Fibroblast of skin of abdomen (primary cell): Measurements from ENCODE around the gene GBP2.

ENCODE experiments used
- DNase-seq: peaks from one replicate; pipeline ENCODE4 v3.0.0-alpha.2; 2013

GBP2 gene

DNA sequence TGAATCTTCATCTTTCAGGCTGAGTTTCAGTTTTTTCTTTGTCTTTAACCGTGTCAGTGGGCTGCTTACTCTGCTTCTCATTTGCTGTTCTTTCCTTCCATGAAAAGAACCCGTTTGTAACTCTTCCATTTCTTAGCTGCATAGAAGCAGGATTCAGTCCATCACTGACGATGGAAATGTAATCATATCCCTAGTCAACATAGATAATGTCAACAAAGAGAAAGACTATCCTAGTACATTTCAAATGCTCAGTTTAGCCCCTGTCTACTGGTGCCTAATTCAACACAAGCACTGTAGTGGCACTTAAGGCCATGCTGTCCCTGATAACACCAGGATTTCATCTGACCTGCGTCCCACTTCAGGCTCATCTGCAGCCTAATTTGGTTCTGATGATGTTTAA lies 61.3 kb downstream of the GBP2 start:
- no peak for DNase-seq

DNA sequence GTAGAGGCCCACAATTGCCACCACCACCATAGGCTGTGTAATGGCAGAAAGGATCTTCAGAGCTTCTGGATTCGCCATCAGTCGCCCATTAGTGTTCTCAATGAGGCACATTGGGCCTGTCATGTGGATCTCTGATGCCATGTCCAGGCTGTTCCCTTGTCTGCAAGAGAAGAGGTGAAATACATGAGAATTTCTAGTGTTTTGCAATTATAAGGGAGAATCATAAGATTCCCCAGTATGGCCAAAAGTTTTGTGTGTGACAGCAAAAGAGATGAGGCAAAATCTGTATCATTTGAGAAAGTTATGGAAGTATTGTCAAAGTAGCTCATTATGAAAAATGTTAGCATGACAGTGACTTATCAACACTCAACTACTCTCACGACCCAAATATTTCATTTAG lies 62.8 kb downstream of the GBP2 start:
- DNase-seq, result no peak

DNA sequence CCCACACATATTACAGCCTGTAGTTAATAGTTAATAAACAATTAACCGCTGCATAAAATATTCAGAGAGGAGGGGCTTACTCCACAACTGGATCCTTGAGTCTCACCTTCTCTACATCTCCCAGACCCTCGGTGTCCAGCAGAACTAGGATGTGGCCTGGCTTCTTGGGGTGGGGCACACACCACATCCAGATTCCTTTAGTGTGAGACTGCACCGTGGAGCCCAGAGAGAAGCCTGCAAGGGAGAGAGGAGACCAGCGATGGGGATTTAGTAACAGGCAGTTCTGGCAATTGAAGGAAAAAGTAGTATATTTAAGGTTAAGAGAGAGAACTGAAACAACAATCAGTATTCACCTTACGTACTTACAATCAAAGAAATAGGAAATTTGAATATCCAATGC lies 65.8 kb downstream of the GBP2 start:
- no peak for DNase-seq
